IMR-90 (cell line): ENCODE measurements around the gene ETFRF1. TPM values are rescaled to one million over a fixed set of nuclear protein-coding genes. Genes with fewer than 3 reads are reported as not detected.

Experiments used
- ATAC-seq: fragments of 200-7000 bp; cut with Tn5 transposase; 2 replicates; pipeline ENCODE4 v1.9.1; 2020; ENCODE audit warnings: low read depth, mild to moderate bottlenecking, moderate library complexity
- BruUV-seq: library from RNA; stranded (reverse); fragments of 400-500 nt; replicated peaks from 2 replicates; lab custom pipeline; 2021; lab: Mats Ljungman, UMichigan
- CTCF ChIA-PET: fragments of 300-600 bp; formaldehyde crosslinking; extraction: SDS; loops from one replicate; lab custom pipeline; 2021; ENCODE audit warnings: antibody characterized with exemption; lab: Yijun Ruan, JAX
- POLR2A ChIA-PET: fragments of 300-600 bp; sonication (Branson Sonifier 250); formaldehyde crosslinking; loops from one replicate; lab custom pipeline; 2022; ENCODE audit warnings: antibody characterized with exemption; ENCODE audit not compliant: unreplicated experiment; lab: Charles Lee
- DNase-seq: peaks from one replicate; pipeline ENCODE4 v3.0.0; 2013
- H2AFZ ChIP-seq: replicated peaks from 2 replicates; pipeline ENCODE3; 2013; ENCODE audit warnings: low read length, mild to moderate bottlenecking; ENCODE audit not compliant: poor library complexity
- H2AK5ac ChIP-seq: 2 replicates; pipeline ENCODE4 v1.6.1; 2013; ENCODE audit warnings: low read depth, low read length, inconsistent platforms
- H2AK9ac ChIP-seq: replicated peaks from 2 replicates; pipeline ENCODE3; 2013; ENCODE audit warnings: mild to moderate bottlenecking, low read depth, low read length, moderate library complexity; ENCODE audit not compliant: poor library complexity
- H2BK120ac ChIP-seq: 2 replicates; pipeline ENCODE4 v1.6.1; 2013; ENCODE audit warnings: low read depth, low read length, inconsistent platforms
- H2BK15ac ChIP-seq: 3 replicates; pipeline ENCODE4 v1.6.1; 2013; ENCODE audit warnings: low read depth, low read length, inconsistent platforms
- H2BK20ac ChIP-seq: 2 replicates; pipeline ENCODE4 v1.6.1; 2013; ENCODE audit warnings: low read depth, mild to moderate bottlenecking, inconsistent platforms, low read length, moderate library complexity
- H2BK5ac ChIP-seq: 2 replicates; pipeline ENCODE4 v1.6.1; 2013; ENCODE audit warnings: mild to moderate bottlenecking, low read depth, low read length, inconsistent platforms; ENCODE audit not compliant: poor library complexity, severe bottlenecking
- H3K14ac ChIP-seq: replicated peaks from 2 replicates; pipeline ENCODE4 v1.6.1; 2013; ENCODE audit warnings: low read depth, low read length, inconsistent platforms
- H3K18ac ChIP-seq: 2 replicates; pipeline ENCODE4 v1.6.1; 2013; ENCODE audit warnings: low read depth, low read length, control low read depth
- H3K23ac ChIP-seq: 2 replicates; pipeline ENCODE4 v1.6.1; 2013; ENCODE audit warnings: low read depth, low read length, inconsistent platforms
- H3K27ac ChIP-seq: 2 replicates; pipeline ENCODE4 v1.5.1; 2013; ENCODE audit warnings: mild to moderate bottlenecking, control low read depth, low read length; ENCODE audit not compliant: insufficient read depth
- H3K27me3 ChIP-seq: 2 replicates; pipeline ENCODE4 v1.6.1; 2013; ENCODE audit warnings: low read length; ENCODE audit not compliant: control insufficient read depth, insufficient read depth
- H3K36me3 ChIP-seq: 2 replicates; pipeline ENCODE4 v1.6.1; 2013; ENCODE audit warnings: low read length, mixed read lengths; ENCODE audit not compliant: control insufficient read depth, insufficient read depth
- H3K4ac ChIP-seq: 2 replicates; pipeline ENCODE4 v1.6.1; 2013; ENCODE audit warnings: low read depth, low read length, inconsistent platforms
- H3K4me1 ChIP-seq: 2 replicates; pipeline ENCODE4 v1.6.1; 2013; ENCODE audit warnings: low read length, mixed read lengths; ENCODE audit not compliant: control insufficient read depth, insufficient read depth
- H3K4me2 ChIP-seq: 2 replicates; pipeline ENCODE4 v1.6.1; 2013; ENCODE audit warnings: low read depth, mild to moderate bottlenecking, control low read depth, low read length, moderate library complexity
- H3K4me3 ChIP-seq: 2 replicates; pipeline ENCODE4 v1.5.1; 2013; ENCODE audit warnings: low read depth, mild to moderate bottlenecking, control low read depth, low read length, moderate library complexity; ENCODE audit not compliant: insufficient read depth
- H3K56ac ChIP-seq: 2 replicates; pipeline ENCODE4 v1.6.1; 2013; ENCODE audit warnings: low read length, inconsistent platforms; ENCODE audit not compliant: insufficient read depth; ENCODE audit errors: extremely low read depth
- H3K79me1 ChIP-seq, 2 experiments: 2 replicates each; pipeline ENCODE4 v1.6.1; 2013; ENCODE audit warnings: low read length in 2 of 2, inconsistent platforms in 1 of 2, low read depth in 1 of 2
- H3K9ac ChIP-seq: 2 replicates; pipeline ENCODE4 v1.6.1; 2013; ENCODE audit warnings: low read depth, low read length, control low read depth
- H3K9me1 ChIP-seq: 2 replicates; pipeline ENCODE4 v1.6.1; 2013; ENCODE audit warnings: low read length, inconsistent platforms; ENCODE audit not compliant: insufficient read depth
- H3K9me3 ChIP-seq: 2 replicates; pipeline ENCODE4 v1.6.1; 2013; ENCODE audit warnings: low read length; ENCODE audit not compliant: control insufficient read depth, insufficient read depth
- H4K20me1 ChIP-seq: 2 replicates; pipeline ENCODE4 v1.6.1; 2013; ENCODE audit warnings: low read length, inconsistent platforms; ENCODE audit not compliant: insufficient read depth
- H4K5ac ChIP-seq: 2 replicates; pipeline ENCODE4 v1.6.1; 2013; ENCODE audit warnings: mild to moderate bottlenecking, low read depth, low read length, control low read depth
- H4K8ac ChIP-seq, 2 experiments: 2 replicates each; pipeline ENCODE4 v1.6.1; 2013; ENCODE audit warnings: low read depth in 2 of 2, low read length in 2 of 2, control low read depth in 1 of 2, inconsistent platforms in 1 of 2
- H4K91ac ChIP-seq: 2 replicates; pipeline ENCODE4 v1.6.1; 2013; ENCODE audit warnings: low read depth, low read length, inconsistent platforms; ENCODE audit not compliant: insufficient read depth
- BHLHE40 ChIP-seq: fragments of 150-350 bp; IDR thresholded peaks from 2 replicates; pipeline ENCODE4 v1.6.1; 2016; ENCODE audit warnings: mild to moderate bottlenecking, low read depth, low read length
- CEBPB ChIP-seq: IDR thresholded peaks from 2 replicates; pipeline ENCODE4 v1.6.1; 2012; ENCODE audit warnings: low read depth, low read length, improper control_type of control experiment
- CHD1 ChIP-seq: IDR thresholded peaks from 2 replicates; pipeline ENCODE4 v1.6.1; 2012; ENCODE audit warnings: low read depth, low read length, improper control_type of control experiment
- CTCF ChIP-seq: conservative IDR thresholded peaks from 2 replicates; pipeline ENCODE4 v1.5.1; 2012; ENCODE audit warnings: mild to moderate bottlenecking, low read depth, low read length, improper control_type of control experiment
- ELK1 ChIP-seq: fragments of 150-350 bp; IDR thresholded peaks from 2 replicates; pipeline ENCODE4 v1.6.1; 2016; ENCODE audit warnings: low read depth, mild to moderate bottlenecking, low read length, moderate library complexity, borderline replicate concordance
- FOS ChIP-seq: fragments of 150-350 bp; IDR thresholded peaks from 2 replicates; pipeline ENCODE4 v1.6.1; 2016; ENCODE audit warnings: low read depth, low read length
- MAFK ChIP-seq: IDR thresholded peaks from 2 replicates; pipeline ENCODE4 v1.6.1; 2012; ENCODE audit warnings: low read depth, low read length, improper control_type of control experiment
- MAZ ChIP-seq: IDR thresholded peaks from 2 replicates; pipeline ENCODE4 v1.6.1; 2012; ENCODE audit warnings: low read depth, mild to moderate bottlenecking, low read length, improper control_type of control experiment, moderate library complexity, borderline replicate concordance
- MXI1 ChIP-seq: IDR thresholded peaks from 2 replicates; pipeline ENCODE4 v1.6.1; 2012; ENCODE audit warnings: low read depth, mild to moderate bottlenecking, low read length, moderate library complexity, borderline replicate concordance
- NFE2L2 ChIP-seq: fragments of 150-350 bp; IDR thresholded peaks from 2 replicates; pipeline ENCODE4 v1.6.1; 2016; ENCODE audit warnings: low read depth, mild to moderate bottlenecking, low read length
- POLR2A ChIP-seq: IDR thresholded peaks from 2 replicates; pipeline ENCODE4 v1.6.1; 2012; ENCODE audit warnings: mild to moderate bottlenecking, low read depth, low read length
- RAD21 ChIP-seq: IDR thresholded peaks from 2 replicates; pipeline ENCODE4 v1.6.1; 2012; ENCODE audit warnings: low read length, improper control_type of control experiment
- RCOR1 ChIP-seq: IDR thresholded peaks from 2 replicates; pipeline ENCODE4 v1.6.1; 2012; ENCODE audit warnings: mild to moderate bottlenecking, low read length, improper control_type of control experiment; ENCODE audit not compliant: insufficient replicate concordance
- RFX5 ChIP-seq: IDR thresholded peaks from 2 replicates; pipeline ENCODE4 v1.8.0; 2012; ENCODE audit warnings: low read depth, mild to moderate bottlenecking, low read length, moderate library complexity
- SMC3 ChIP-seq: fragments of 150-350 bp; IDR thresholded peaks from 2 replicates; pipeline ENCODE4 v1.6.1; 2016; ENCODE audit warnings: low read depth, mild to moderate bottlenecking, antibody characterized with exemption, low read length, moderate library complexity
- USF2 ChIP-seq: fragments of 150-350 bp; IDR thresholded peaks from 2 replicates; pipeline ENCODE4 v1.6.1; 2017; ENCODE audit warnings: mild to moderate bottlenecking, antibody characterized with exemption, low read length, low read depth
- WGBS, 2 experiments: methylation state at CpG; one replicate each; pipeline versions ENCODE4 v1.1.5 to v1.1.7; 2013; ENCODE audit warnings: missing lambda C conversion rate in 2 of 2; ENCODE audit not compliant: insufficient read length in 1 of 2; ENCODE audit errors: extremely low coverage in 2 of 2; 5-methylcytosine and 5-hydroxymethylcytosine counted together
- dilution Hi-C: fragments of 300-500 bp; cut with HindIII; formaldehyde crosslinking; loops from one replicate; pipeline ENCODE4 v1.14.3; 2018; ENCODE audit warnings: low sequenced_read_pairs; ENCODE audit not compliant: unreplicated experiment
- in situ Hi-C: fragments of 300-500 bp; cut with MboI; formaldehyde crosslinking; loops from 3 replicates; pipeline ENCODE4 v1.14.3; 2019; ENCODE audit warnings: low sequenced_read_pairs, inconsistent platforms, mixed read lengths
- intact Hi-C: fragments of 100-400 bp; cut with micrococcal nuclease; formaldehyde crosslinking; loops from 2 replicates; pipeline ENCODE4 v1.10.0; 2022
- polyA plus RNA-seq, 3 experiments: library from polyadenylated mRNA; depleted of rRNA; stranded (reverse); fragments of >200 nt; gene quantifications; 2 replicates each; pipeline ENCODE4 v1.2.3, GENCODE V29; 2012; ENCODE audit warnings: low replicate concordance in 1 of 3
- total RNA-seq: library from RNA; depleted of rRNA; stranded (reverse); fragments of >200 nt; gene quantifications from 2 replicates; pipeline ENCODE4 v1.2.3, GENCODE V29; 2012

The ETFRF1 gene
- total and polyA plus RNA-seq, 2 of the 4 experiments (the other 2 are of a cell fraction) = 8.6 to 14.4 TPM

- no TSS peak for BruUV-seq
- no peak overlapping the region for H2BK15ac ChIP-seq
Measured at GRCh38 chr12:25208554-25208953, 13.5 kb downstream of the ETFRF1 start.

More at GRCh38 chr12:25208554-25208953, 13.5 kb downstream of the ETFRF1 start:
- in situ Hi-C loops = no loop called here
- Histone ChIP-seq H3K9me1 (peaks cover 3% of the 10 kb centered on the region; the same call in 1 of the 2 replicates), H4K91ac (no peak overlapping the region), H4K20me1 (no peaks in the 10 kb centered on the region), H3K18ac (no peak overlapping the region), H2AK9ac (no peak overlapping the region), H3K27me3 (no peaks in the 10 kb centered on the region), H3K23ac (no peak overlapping the region), H3K14ac (peak overlapping the region; percentile 71; the same call in 1 of the 2 replicates), H2BK5ac (peak overlapping the region; percentile 45), H2BK20ac (no peak overlapping the region), H2AK5ac (no peak overlapping the region; the same call in 1 of the 2 replicates), H2AFZ (no peak overlapping the region), H3K4ac (0 out of 2 replicates have a peak overlapping the region, but pooled peaks have one; percentile 40), H3K27ac (no peak overlapping the region; the same call in 1 of the 2 replicates), H3K56ac (no peak overlapping the region), H3K79me1 (peaks cover 11 to 23% of the 10 kb centered on the region in 2 experiments; a peak in 3 of 4 replicates), H3K4me2 (no peak overlapping the region), H4K8ac (no peak overlapping the region), H3K36me3 (peaks cover 9% of the 10 kb centered on the region), H3K9me3 (no peaks in the 10 kb centered on the region), H3K9ac (no peak overlapping the region), H2BK120ac (no peak overlapping the region), H3K4me3 (no peak overlapping the region), H3K4me1 (no peaks in the 10 kb centered on the region), H4K5ac (0 out of 2 replicates have a peak overlapping the region, but pooled peaks have one; percentile 70)
- DNase-seq = no peak
- no peak for ATAC-seq
- TF ChIP-seq CTCF (no peak), MAFK (no peak), MXI1 (no peak), BHLHE40 (no peak), SMC3 (no peak), MAZ (no peak), NFE2L2 (no peak), USF2 (no peak), RAD21 (no peak), FOS (no peak), RFX5 (no peak), CEBPB (no peak), CHD1 (no peak), RCOR1 (no peak), ELK1 (no peak), POLR2A (no peak)
- dilution Hi-C loops = no loop called here
- POLR2A ChIA-PET = interaction anchor here (0.7 kb wide), 1 partner anchor 1291 kb away, joined by 5 read pairs; no protein-coding TSS in a partner anchor
- WGBS, 2 experiments = no CpG with 5 or more reads among the region's 1 CpG
- intact Hi-C loops = no loop called here
- CTCF ChIA-PET = no interaction called here
